ENCODE measurements around the gene RASEF. TPM values are rescaled to one million over a fixed set of nuclear protein-coding genes. Genes with fewer than 3 reads are reported as not detected.
"Not testable (repeated sequence)": the region's sequence is repeated elsewhere in the genome, so short reads cannot be mapped to it uniquely, and the experiment has no call there.

RASEF gene
- total and polyA plus RNA-seq, 2 of the 4 experiments (the other 2 are of a cell fraction): under 0.01 to 0.05 TPM

DNA sequence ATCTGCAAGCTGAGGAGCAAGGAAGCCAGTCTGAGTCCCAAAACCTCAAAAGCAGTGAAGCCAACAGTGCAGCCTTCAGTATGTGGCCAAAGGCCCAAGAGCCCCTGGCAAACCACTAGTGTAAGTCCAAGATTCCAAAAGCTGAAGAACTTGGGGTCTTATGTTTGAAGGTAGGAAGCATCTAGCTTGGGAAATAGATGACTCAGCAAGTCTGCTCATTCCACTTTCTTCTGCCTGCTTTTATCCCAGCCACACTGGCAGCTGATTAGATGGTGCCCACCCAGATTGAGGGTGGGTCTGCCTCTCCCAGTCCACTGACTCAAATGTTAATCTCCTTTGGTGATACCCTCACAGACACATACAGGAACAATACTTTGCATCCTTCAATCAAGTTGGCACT is 9.6 kb upstream of the RASEF start:
- TF ChIP-seq MAFK (IDR thresholded peaks at IDR 0.05; ENCODE audit: low read depth, low read length): peak; percentile 91
- peak; percentile 33; the same call in 1 of the 2 replicates for TF ChIP-seq NFE2L2 (IDR thresholded peaks at IDR 0.05; ENCODE audit: low read depth, low read length)
- H3K79me1 ChIP-seq (ENCODE audit: low read depth in 1 of 2, low read length in 2 of 2); in situ Hi-C loops (cut with MboI; ENCODE audit: low sequenced_read_pairs); dilution Hi-C loops (cut with HindIII; ENCODE audit: low sequenced_read_pairs, unreplicated experiment); H2AFZ ChIP-seq (replicated peaks; ENCODE audit: low read length, poor library complexity); H3K18ac ChIP-seq (ENCODE audit: low read depth, low read length); H2AK5ac ChIP-seq (ENCODE audit: low read depth, low read length); H2BK120ac ChIP-seq (ENCODE audit: low read depth, low read length); CTCF ChIA-PET; H3K4ac ChIP-seq (ENCODE audit: low read depth, low read length); H3K14ac ChIP-seq (replicated peaks; ENCODE audit: low read depth, low read length); H3K4me2 ChIP-seq (ENCODE audit: low read depth, low read length); H3K9me1 ChIP-seq (ENCODE audit: insufficient read depth, low read length); ATAC-seq (ENCODE audit: low read depth); BruUV-seq (replicated peaks); H3K4me3 ChIP-seq (ENCODE audit: insufficient read depth, low read depth, low read length); H4K5ac ChIP-seq (ENCODE audit: low read depth, low read length); H2AK9ac ChIP-seq (replicated peaks; ENCODE audit: low read depth, low read length, poor library complexity); H3K27ac ChIP-seq (ENCODE audit: insufficient read depth, low read length); POLR2A ChIA-PET (ENCODE audit: unreplicated experiment); H3K36me3 ChIP-seq (ENCODE audit: control insufficient read depth, insufficient read depth, low read length); H3K23ac ChIP-seq (ENCODE audit: low read depth, low read length); DNase-seq; intact Hi-C loops (cut with micrococcal nuclease); H3K4me1 ChIP-seq (ENCODE audit: control insufficient read depth, insufficient read depth, low read length); H4K8ac ChIP-seq (ENCODE audit: low read depth in 2 of 2, low read length in 2 of 2); H3K56ac ChIP-seq (ENCODE audit: extremely low read depth, insufficient read depth, low read length); H2BK15ac ChIP-seq (ENCODE audit: low read depth, low read length); H4K20me1 ChIP-seq (ENCODE audit: insufficient read depth, low read length); H3K27me3 ChIP-seq (ENCODE audit: control insufficient read depth, insufficient read depth, low read length); H3K9me3 ChIP-seq (ENCODE audit: control insufficient read depth, insufficient read depth, low read length); H2BK5ac ChIP-seq (ENCODE audit: low read depth, low read length, poor library complexity, severe bottlenecking); H3K9ac ChIP-seq (ENCODE audit: low read depth, low read length); H4K91ac ChIP-seq (ENCODE audit: insufficient read depth, low read depth, low read length); H2BK20ac ChIP-seq (ENCODE audit: low read depth, low read length): not testable (repeated sequence)
